Stimulated activated naive CD8-positive, alpha-beta T cell treated with anti-CD3 and anti-CD28 coated beads, Interleukin-15, Interleukin-2, amounts not matched to agents 100 ng/mL and 50 ng/mL, for 24 hours (primary cell): ENCODE results near the gene CDKN2B.

Source experiments
- H3K27ac Mint-ChIP-seq: one replicate; pipeline ENCODE4 v1.8.0; 2021; ENCODE audit warnings: mild to moderate bottlenecking, mixed read lengths
- H3K27me3 Mint-ChIP-seq: one replicate; pipeline ENCODE4 v1.8.0; 2021; ENCODE audit warnings: mixed read lengths
- H3K36me3 Mint-ChIP-seq: one replicate; pipeline ENCODE4 v1.8.0; 2021; ENCODE audit warnings: low read depth, mixed read lengths
- H3K4me1 Mint-ChIP-seq: one replicate; pipeline ENCODE4 v1.8.0; 2021; ENCODE audit warnings: low read depth, mixed read lengths
- H3K4me3 Mint-ChIP-seq: one replicate; pipeline ENCODE4 v1.8.0; 2021; ENCODE audit warnings: mild to moderate bottlenecking, mixed read lengths
- H3K9me3 Mint-ChIP-seq: one replicate; pipeline ENCODE4 v1.8.0; 2021; ENCODE audit warnings: mixed read lengths

The CDKN2B gene

DNA sequence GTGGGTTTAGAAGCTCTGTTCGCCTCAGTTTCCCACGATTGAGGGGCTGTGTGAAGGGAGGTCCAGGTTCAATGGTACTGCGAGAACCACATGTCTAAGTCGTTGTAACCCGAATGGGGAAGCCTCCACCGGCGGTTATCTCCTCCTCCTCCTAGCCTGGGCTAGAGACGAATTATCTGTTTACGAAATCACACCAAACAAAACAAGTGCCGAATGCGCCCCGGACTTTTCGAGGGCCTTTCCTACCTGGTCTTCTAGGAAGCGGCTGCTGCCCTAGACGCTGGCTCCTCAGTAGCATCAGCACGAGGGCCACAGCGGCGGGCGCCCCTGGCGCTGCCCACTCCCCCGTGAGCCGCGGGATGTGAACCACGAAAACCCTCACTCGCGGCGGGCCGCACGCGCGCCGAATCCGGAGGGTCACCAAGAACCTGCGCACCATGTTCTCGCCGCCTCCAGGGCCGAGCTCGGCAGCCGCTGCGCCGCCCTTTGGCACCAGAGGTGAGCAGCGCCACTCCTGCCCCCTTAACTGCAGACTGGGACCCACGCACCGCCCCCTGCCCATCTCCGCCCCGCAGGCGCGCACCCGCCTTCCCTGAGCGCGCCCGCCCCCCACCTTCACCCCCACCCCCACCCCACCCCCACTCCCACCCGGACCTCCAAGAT lies 15.1 kb downstream of the CDKN2B start, which contains the start of gene CDKN2A:
Gene CDKN2A, minus strand, starts transcription at position 500 of the 663 bp plus-strand sequence.
- peaks cover 25% of the 10 kb centered on the region for H3K4me1 Mint-ChIP-seq
- no peaks in the 10 kb centered on the region for H3K36me3 Mint-ChIP-seq
- peak within 1 kb of the TSS; percentile 87 for H3K4me3 Mint-ChIP-seq
- peak within 1 kb of the TSS; percentile 86 for H3K27ac Mint-ChIP-seq
- H3K9me3 Mint-ChIP-seq, result no peaks in the 10 kb centered on the region
- H3K27me3 Mint-ChIP-seq, result peaks cover 46% of the 10 kb centered on the region

DNA sequence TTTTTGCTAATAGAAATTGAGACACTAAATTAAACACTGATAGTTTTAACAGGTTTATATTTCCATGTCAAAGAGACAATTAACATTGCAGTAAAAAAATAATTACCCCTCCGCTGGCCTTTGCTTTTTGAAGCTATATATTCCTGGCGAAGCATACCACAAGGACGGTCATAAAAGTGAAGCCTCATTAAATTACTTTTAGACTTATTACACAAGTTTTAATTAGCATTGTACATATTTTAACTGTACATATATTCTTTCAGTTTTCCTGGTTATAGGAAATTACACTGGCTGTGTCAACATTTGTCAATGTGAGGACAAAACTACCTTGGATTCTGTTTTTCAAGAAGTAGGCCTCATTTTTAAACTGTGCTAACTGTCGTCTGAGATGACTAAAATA lies 16.1 kb downstream of the CDKN2B start:
- peak overlapping the region; percentile 75 for H3K4me3 Mint-ChIP-seq
- peaks cover 25% of the 10 kb centered on the region for H3K4me1 Mint-ChIP-seq
- no peak overlapping the region for H3K27ac Mint-ChIP-seq
- no peaks in the 10 kb centered on the region for H3K9me3 Mint-ChIP-seq
- peaks cover 50% of the 10 kb centered on the region for H3K27me3 Mint-ChIP-seq
- no peaks in the 10 kb centered on the region for H3K36me3 Mint-ChIP-seq

DNA sequence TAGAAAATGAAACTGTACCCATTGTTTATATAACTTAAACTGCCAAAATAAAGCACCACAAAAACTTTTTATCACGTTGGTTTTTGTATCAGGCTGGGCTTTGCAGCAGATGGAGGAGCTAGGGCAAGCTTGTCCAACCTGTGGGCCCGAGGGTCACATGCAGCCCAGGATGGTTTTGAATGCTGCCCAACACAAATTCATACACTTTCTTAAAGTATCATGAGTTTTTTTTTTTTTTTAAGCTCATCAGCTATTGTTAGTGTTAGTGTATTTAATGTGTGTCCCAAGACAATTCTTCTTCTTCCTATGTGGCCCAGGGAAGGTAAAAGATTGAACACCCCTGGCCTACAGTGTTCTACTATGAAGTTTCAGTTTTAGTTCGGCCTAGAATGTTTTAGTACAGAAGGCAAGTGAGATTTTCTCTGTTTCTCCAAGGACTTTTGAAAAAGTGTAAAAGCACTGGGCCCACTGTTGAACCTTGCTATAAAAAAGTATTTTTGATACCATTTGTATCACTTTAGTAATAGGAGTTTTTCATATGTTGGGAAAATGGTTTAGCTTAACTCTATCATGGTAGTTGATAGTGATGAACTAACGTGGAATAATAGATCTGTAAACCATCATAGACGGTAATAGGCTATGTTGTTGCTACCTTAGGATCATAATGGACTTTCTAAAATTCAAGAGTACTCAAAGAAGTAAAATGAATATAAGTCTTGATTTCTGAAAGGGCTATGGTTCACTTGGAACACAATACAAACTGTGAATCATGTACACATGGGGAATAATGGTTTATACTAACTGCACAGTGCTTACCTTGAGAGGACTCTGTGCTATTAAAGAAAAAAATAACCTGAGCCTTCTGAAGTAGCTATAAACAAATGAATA lies 17.8 kb downstream of the CDKN2B start:
- H3K4me3 Mint-ChIP-seq, result no peak overlapping the region
- H3K36me3 Mint-ChIP-seq, result no peaks in the 10 kb centered on the region
- no peaks in the 10 kb centered on the region for H3K9me3 Mint-ChIP-seq
- peaks cover 21% of the 10 kb centered on the region for H3K4me1 Mint-ChIP-seq
- H3K27me3 Mint-ChIP-seq, result peaks cover 51% of the 10 kb centered on the region
- no peak overlapping the region for H3K27ac Mint-ChIP-seq

DNA sequence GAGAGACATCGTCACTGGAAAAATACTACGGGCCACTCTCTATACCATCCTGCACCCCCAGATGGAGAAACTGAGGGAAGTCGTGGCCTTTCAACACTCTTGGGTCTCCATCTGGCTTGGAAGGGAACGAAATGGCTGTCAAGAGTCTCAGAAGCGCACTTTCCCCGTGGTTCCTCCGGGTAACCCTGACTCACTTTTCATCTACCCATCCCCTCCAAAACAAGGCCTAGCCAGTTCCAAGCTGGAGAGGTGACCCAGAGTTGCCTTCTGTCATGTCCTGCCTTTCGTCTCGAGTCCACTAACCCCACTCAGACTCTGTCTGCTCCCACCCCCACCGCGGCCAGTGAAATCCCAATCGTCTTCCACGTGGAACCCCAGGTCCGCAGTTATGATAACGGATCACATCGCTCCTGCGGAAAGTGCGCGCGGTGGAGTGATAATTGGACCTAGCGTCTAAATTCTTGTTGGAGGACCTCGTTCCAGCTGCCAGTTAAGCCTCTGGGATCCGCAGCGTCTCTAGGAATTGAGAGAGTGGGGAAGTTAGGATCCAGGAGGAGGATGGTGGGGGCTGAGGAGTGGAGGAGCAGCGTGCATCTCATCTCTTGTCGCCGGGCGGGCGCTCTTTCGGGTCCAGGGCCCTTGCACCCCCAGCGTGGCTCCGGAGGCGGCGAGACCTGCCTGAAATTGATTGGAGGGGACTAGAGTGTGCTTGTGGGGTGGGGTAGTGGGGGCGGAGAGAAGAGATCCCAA lies 19.5 kb downstream of the CDKN2B start:
- peaks cover 61% of the 10 kb centered on the region for H3K27me3 Mint-ChIP-seq
- H3K4me3 Mint-ChIP-seq, result no peak overlapping the region
- no peaks in the 10 kb centered on the region for H3K9me3 Mint-ChIP-seq
- H3K27ac Mint-ChIP-seq, result no peak overlapping the region
- H3K36me3 Mint-ChIP-seq, result no peaks in the 10 kb centered on the region
- peaks cover 14% of the 10 kb centered on the region for H3K4me1 Mint-ChIP-seq

DNA sequence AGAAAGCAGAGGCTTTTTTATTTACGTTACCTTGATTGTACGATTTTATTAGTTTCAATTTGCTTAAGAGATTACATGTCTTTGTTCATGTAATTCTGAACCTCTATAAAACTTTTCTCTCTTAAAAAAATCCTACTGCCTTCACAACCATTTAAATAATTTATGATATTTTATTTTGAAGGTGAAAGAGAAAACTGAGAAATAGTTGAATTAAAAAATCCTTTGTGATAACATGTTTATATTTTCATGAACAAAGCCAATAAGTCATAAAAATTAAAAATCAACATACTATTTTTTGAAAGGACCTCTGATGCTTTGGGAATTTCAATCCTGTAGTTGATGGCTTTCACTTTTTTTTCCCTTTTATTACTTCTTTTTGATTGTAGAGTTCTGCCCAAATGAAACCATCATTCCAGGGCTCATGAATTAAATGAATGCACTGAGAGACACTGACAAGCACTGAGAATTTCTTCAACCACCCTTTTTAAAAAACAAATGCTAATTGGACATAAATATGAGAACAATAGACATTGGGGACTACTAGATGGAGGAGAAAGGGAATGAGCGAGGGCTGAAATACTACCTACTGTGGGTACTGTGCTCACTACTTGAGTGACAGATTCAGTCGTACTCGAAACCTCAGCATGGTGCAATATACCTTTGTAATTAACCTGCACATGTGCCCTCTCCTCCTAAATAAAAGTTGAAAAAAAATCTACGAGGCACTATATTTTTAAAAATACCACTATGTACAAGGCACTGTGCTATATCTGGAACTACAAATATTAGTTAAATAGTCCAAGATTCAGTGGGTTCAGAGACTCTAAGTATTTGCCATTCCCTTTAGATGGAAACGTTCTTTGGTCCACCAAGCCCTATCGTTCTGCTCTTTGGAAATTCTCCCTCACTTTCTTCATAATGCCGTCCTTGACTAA lies 20.8 kb downstream of the CDKN2B start:
- Mint-ChIP-seq H3K9me3 (no peaks in the 10 kb centered on the region), H3K36me3 (no peaks in the 10 kb centered on the region), H3K27me3 (peaks cover 74% of the 10 kb centered on the region), H3K4me3 (no peak overlapping the region), H3K27ac (no peak overlapping the region), H3K4me1 (peaks cover 6% of the 10 kb centered on the region)

DNA sequence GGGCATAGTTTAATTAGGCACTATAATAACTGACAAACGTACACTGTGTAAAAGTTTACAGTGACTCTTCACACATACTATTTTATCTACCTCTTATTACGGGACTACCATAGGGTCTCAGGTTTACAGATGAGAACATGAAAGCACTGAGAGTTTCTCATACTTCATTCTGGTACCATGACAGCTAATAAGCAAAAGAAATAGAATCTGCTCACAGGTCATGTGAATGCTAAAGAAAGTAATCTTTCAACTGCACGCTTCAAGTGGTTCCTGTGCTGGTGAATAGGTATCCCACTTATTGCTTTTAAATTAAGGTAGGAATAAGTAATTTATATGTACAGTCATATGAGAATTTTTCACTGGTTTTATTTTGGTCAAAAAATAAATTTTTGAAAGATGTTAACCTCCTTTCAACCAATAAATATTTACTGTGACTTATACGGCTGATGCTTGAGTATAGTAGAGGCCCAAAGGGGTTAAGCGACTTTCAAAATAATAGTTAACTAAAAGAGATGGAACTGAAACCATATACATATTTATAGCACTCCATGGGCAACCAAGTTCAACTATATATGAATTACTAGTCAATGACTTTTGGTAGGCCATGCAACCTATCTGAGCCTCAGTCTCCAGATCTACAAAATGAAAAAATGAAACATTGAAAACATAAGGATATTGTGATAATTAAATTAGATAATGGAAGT lies 23.0 kb downstream of the CDKN2B start:
- Mint-ChIP-seq H3K9me3 (no peaks in the 10 kb centered on the region), H3K36me3 (no peaks in the 10 kb centered on the region), H3K27me3 (peaks cover 91% of the 10 kb centered on the region), H3K27ac (no peak overlapping the region), H3K4me1 (peaks cover 4% of the 10 kb centered on the region), H3K4me3 (no peak overlapping the region)

DNA sequence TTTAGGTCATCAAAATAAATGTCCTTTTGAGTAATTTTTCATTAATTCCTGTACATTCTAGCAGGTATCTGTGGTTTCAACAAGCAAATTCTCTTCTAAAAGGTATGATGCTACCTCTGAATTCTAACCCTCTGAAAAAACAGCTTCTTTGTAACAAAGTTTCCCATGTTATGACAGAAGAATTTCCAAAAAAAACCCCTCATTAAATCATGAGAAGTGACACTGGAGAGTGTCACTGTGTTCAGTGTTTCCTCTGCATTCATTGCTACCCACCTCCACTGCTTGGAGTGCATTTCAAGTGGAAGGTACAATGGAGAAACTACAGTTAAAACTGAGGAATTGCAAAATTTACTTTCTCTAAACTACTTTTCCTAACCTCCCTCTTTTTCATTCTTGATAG lies 25.0 kb downstream of the CDKN2B start:
- Mint-ChIP-seq H3K4me3 (no peak overlapping the region), H3K27ac (no peak overlapping the region), H3K36me3 (no peaks in the 10 kb centered on the region), H3K9me3 (no peaks in the 10 kb centered on the region), H3K4me1 (no peaks in the 10 kb centered on the region), H3K27me3 (peaks cover 84% of the 10 kb centered on the region)

DNA sequence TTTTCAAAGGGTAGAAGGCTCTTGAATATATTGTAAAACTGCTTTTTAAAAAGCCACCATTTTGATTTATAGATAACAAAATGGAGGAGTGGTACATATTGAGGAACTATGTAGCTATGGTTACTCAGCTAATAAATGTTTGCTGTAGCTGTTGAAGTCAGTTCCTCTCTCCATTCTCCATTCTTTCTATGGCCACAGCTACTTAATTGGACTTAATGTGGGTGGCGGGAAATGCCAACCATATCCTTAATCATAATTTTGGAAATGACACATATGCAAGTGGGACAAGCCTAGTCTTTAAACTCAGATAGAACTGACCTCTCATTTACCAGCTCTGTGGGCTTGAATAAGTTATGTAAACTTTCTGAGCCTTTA lies 25.6 kb downstream of the CDKN2B start:
- Mint-ChIP-seq H3K27ac (no peak overlapping the region), H3K27me3 (peaks cover 84% of the 10 kb centered on the region), H3K4me1 (no peaks in the 10 kb centered on the region), H3K4me3 (no peak overlapping the region), H3K9me3 (no peaks in the 10 kb centered on the region), H3K36me3 (no peaks in the 10 kb centered on the region)

DNA sequence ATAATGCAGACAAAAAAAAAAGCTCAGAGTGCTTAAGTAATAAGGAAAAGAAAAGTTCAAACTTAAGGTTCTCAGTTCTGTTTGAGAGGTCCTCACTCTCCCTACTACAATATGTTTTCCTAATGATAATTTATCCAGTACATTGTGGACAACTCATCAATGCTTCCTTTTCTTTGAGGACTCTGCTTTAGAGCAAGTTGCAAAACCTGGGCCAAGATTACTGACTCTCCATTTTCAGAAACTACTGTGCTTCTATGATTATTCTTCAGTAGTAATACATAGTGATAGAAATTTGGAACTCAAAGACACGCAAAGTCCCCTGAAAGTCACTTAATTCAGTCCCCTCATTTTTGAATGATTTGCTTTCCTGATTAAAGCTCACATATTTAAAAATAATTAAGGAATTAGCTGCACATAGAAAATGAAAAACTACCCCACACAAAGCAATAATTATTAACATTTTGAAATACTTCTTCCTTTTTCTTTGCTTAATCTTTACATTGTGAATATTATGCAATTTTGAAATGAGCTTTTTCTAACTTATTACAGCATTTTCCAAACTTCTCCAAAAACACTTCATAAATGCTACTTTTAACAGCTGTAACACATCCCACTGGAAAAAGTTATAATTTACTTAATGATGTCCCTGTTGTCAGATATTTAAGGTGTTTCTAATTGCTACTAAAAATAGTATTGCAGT lies 26.1 kb downstream of the CDKN2B start:
- Mint-ChIP-seq H3K36me3 (no peaks in the 10 kb centered on the region), H3K9me3 (no peaks in the 10 kb centered on the region), H3K27ac (no peak overlapping the region), H3K4me1 (no peaks in the 10 kb centered on the region), H3K4me3 (no peak overlapping the region), H3K27me3 (peaks cover 82% of the 10 kb centered on the region)

DNA sequence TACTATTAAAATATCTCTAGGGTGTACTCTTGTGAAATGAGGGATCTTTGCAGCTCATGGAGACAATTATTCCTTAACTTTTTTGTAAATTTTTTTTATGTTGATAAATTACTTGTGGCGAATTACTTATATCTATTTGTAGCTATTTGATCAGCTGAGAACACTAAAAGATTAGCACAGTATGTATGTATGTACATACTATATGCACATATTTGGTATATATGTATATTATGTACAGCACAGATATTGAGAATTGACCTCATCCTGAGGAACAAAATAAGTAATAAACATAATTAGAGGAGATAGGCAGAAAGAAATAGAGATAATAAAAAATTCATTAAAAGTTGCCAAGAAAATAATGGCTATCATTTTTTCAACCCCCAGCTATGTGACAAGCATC lies 26.7 kb downstream of the CDKN2B start:
- Mint-ChIP-seq H3K9me3 (no peaks in the 10 kb centered on the region), H3K27me3 (peaks cover 82% of the 10 kb centered on the region), H3K27ac (no peak overlapping the region), H3K4me1 (no peaks in the 10 kb centered on the region), H3K4me3 (no peak overlapping the region), H3K36me3 (no peaks in the 10 kb centered on the region)

DNA sequence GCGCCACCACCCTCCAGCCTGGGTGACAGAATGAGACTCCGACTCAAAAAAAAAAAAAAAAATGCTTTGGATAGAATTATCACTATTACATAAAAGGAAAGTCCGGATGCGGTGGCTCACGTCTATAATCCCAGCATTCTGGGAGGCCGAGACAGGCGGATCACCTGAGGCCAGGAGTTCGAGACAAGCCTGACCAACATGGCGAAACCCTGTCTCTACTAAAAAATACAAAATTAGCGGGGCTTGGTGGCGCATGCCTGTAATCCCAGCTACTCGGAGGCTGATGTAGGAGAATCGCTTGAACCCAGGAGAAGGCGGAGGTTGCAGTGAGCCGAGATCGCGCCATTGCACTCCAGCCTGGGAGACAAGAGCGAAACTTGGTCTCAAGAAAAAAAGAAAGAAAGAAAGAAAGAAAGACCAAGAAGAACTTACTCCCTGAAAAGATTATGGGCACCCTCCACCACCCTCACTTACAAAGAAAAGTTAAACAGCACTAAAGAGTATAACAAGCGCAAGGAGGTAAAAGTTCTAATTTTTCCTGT lies 32.7 kb downstream of the CDKN2B start:
- Mint-ChIP-seq H3K36me3 (peaks cover under 1% of the 10 kb centered on the region), H3K27ac (no peak overlapping the region), H3K9me3 (no peaks in the 10 kb centered on the region), H3K4me1 (peaks cover 18% of the 10 kb centered on the region), H3K27me3 (peaks cover 87% of the 10 kb centered on the region), H3K4me3 (no peak overlapping the region)

DNA sequence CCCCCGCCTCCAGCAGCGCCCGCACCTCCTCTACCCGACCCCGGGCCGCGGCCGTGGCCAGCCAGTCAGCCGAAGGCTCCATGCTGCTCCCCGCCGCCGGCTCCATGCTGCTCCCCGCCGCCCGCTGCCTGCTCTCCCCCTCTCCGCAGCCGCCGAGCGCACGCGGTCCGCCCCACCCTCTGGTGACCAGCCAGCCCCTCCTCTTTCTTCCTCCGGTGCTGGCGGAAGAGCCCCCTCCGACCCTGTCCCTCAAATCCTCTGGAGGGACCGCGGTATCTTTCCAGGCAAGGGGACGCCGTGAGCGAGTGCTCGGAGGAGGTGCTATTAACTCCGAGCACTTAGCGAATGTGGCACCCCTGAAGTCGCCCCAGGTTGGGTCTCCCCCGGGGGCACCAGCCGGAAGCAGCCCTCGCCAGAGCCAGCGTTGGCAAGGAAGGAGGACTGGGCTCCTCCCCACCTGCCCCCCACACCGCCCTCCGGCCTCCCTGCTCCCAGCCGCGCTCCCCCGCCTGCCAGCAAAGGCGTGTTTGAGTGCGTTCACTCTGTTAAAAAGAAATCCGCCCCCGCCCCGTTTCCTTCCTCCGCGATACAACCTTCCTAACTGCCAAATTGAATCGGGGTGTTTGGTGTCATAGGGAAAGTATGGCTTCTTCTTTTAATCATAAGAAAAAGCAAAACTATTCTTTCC lies 34.2 kb downstream of the CDKN2B start:
- peaks cover 29% of the 10 kb centered on the region for H3K4me1 Mint-ChIP-seq
- H3K27me3 Mint-ChIP-seq, result peaks cover 95% of the 10 kb centered on the region
- H3K36me3 Mint-ChIP-seq, result peaks cover 4% of the 10 kb centered on the region
- H3K9me3 Mint-ChIP-seq, result no peaks in the 10 kb centered on the region
- peak overlapping the region; percentile 47 for H3K27ac Mint-ChIP-seq
- H3K4me3 Mint-ChIP-seq, result peak overlapping the region; percentile 80

DNA sequence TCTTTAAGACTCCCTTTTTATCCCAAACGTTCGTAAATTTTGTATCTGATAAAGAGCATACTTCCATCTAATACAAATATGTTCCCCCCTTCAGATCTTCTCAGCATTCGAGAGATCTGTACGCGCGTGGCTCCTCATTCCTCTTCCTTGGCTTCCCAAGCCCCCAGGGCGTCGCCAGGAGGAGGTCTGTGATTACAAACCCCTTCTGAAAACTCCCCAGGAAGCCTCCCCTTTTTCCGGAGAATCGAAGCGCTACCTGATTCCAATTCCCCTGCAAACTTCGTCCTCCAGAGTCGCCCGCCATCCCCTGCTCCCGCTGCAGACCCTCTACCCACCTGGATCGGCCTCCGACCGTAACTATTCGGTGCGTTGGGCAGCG lies 34.8 kb downstream of the CDKN2B start:
- Mint-ChIP-seq H3K4me1 (peaks cover 30% of the 10 kb centered on the region), H3K9me3 (peaks cover under 1% of the 10 kb centered on the region), H3K36me3 (peaks cover 5% of the 10 kb centered on the region), H3K27me3 (peaks cover 95% of the 10 kb centered on the region), H3K27ac (peak overlapping the region; percentile 47), H3K4me3 (peak overlapping the region; percentile 80)
